Peyer's patch (tissue), 4 donors: ENCODE data around the gene PYGO2. TPM values are rescaled to one million over a fixed set of nuclear protein-coding genes. Genes with fewer than 3 reads are reported as not detected.

ENCODE experiments used
- DNase-seq, 3 donors: peaks; one replicate each; pipeline ENCODE4 v3.0.0-alpha.2; 2017 to 2019
- H3K27ac ChIP-seq, 4 donors: fragments of 200-600 bp; sonication (generic); one replicate each; pipeline ENCODE4 v1.5.1; 2016 to 2019
- H3K27me3 ChIP-seq, 2 donors: fragments of 200-600 bp; sonication (generic); one replicate each; pipeline ENCODE4 v1.5.1; 2019
- H3K36me3 ChIP-seq, 3 donors: fragments of 200-600 bp; sonication (generic); one replicate each; pipeline ENCODE4 v1.5.1; 2016 to 2019
- H3K4me1 ChIP-seq, 4 donors: fragments of 200-600 bp; sonication (generic); one replicate each; pipeline ENCODE4 v1.5.1; 2016 to 2019
- H3K4me3 ChIP-seq, 4 donors: fragments of 200-600 bp; sonication (generic); 1 replicate in 3 of 4; 2 replicates in 1 of 4; pipeline ENCODE4 v1.5.1; 2016 to 2019; ENCODE audit warnings: mild to moderate bottlenecking in 1 of 4
- H3K9me3 ChIP-seq, 4 donors: fragments of 200-600 bp; sonication (generic); one replicate each; pipeline ENCODE4 v1.5.1; 2016 to 2019; ENCODE audit warnings: mild to moderate bottlenecking in 1 of 4
- CTCF ChIP-seq, 6 experiments: fragments of 450-650 bp in 4 of 6; fragments of 200-600 bp in 2 of 6; sonication (generic) in 1 of 6; IDR thresholded peaks; one replicate each; pipeline ENCODE4 v1.5.1; 2017 to 2019; ENCODE audit warnings: antibody characterized with exemption in 6 of 6, mild to moderate bottlenecking in 3 of 6, moderate library complexity in 1 of 6
- POLR2A ChIP-seq, 2 donors: fragments of 450-650 bp; IDR thresholded peaks; one replicate each; pipeline ENCODE4 v1.5.1; 2017; ENCODE audit warnings: antibody characterized with exemption in 2 of 2, mild to moderate bottlenecking in 2 of 2, moderate library complexity in 2 of 2
- total RNA-seq, 4 donors: library from RNA; depleted of rRNA; stranded (reverse); fragments of >200 nt; gene quantifications; one replicate each; pipeline ENCODE4 v1.1.0, GENCODE V29; 2016

PYGO2 gene
- total RNA-seq, 4 donors from 2014 or later: 32.2 to 48.9 (median 34.2) TPM

DNA sequence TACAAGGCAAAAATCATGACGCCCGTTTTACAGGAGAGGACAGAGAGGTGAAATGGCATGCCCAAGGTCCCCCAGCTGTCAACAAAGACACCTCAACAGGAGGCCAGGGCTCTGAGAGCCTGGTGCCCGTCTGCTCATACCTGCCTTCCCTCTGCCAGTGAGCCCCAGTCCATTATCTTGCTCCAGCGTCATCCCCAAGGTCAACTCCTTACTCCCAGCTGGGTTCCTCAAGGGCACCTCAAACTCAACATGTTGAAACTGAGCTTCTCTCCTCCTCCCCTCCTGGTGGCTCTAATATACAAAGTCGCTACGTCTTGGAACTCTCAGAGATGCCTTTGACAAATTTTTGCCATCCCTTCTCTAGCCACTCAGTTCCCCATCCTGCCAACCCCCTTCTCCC lies 8.9 kb downstream of the PYGO2 start:
- H3K9me3 ChIP-seq: no peaks in the 10 kb centered on the region
- H3K27me3 ChIP-seq: no peaks in the 10 kb centered on the region
- DNase-seq: no peak
- TF ChIP-seq POLR2A (IDR thresholded peaks at IDR 0.05) (no peak), CTCF (IDR thresholded peaks at IDR 0.05) (no peak)
- H3K4me3 ChIP-seq: no peak overlapping the region
- peaks cover 0 to 55% (median 28%) of the 10 kb centered on the region in 4 donors for H3K4me1 ChIP-seq
- H3K36me3 ChIP-seq: peaks cover 0 to 37% (median 0%) of the 10 kb centered on the region in 3 donors
- H3K27ac ChIP-seq: peak overlapping the region in 3 of 4 donors; percentile 40 to 86 (median 56)

DNA sequence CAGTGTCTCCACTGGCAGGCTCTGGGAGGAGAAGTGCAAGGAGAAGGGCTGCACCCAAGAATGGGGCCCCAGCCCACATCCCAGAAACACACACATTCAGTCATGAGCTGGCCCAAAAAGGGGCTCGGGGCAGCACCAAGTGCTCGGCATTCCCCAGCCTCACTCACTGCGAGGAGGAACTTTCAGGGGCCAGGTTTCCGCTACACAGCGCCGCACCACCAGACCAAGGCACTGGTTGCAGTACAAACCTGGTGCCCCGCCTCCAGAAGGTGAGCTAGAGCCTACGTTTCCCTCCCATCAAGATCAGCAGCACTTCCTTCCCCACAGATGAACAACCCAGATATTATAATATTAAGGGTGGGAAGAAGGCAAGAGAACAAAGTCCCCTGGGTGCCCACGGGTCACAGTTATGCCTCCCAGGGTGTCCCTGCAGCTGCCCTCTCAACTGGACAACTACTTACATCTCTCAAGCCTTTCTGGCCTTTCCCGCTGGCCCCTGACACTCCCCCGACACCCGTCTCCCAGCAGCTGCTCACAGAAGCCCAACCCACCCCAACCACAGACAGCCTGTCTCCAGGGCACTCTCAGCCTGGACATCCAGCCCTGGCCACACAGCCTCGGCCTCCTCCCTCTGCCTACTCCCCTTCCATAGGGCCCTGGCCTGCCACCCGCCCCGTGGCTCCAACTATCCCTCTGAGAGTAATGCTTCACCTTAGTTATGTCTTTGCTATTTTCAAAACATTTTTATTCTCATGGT lies 9.5 kb downstream of the PYGO2 start:
- peak in 2 of 3 donors; percentile 78 to 83 for DNase-seq
- peaks cover 0 to 50% (median 28%) of the 10 kb centered on the region in 4 donors for H3K4me1 ChIP-seq
- H3K4me3 ChIP-seq: peak overlapping the region in 1 of 4 donors; percentile 15
- H3K9me3 ChIP-seq: no peaks in the 10 kb centered on the region
- TF ChIP-seq CTCF (IDR thresholded peaks at IDR 0.05) (no peak), POLR2A (IDR thresholded peaks at IDR 0.05) (no peak)
- no peaks in the 10 kb centered on the region for H3K27me3 ChIP-seq
- H3K27ac ChIP-seq: peak overlapping the region in 3 of 4 donors; percentile 40 to 86 (median 56)
- H3K36me3 ChIP-seq: peaks cover 0 to 42% (median 0%) of the 10 kb centered on the region in 3 donors

GRCh38 chr1:154948079-154948478 lies 13.5 kb downstream of the PYGO2 start:
- no peaks in the 10 kb centered on the region for H3K27me3 ChIP-seq
- H3K36me3 ChIP-seq: peaks cover 0 to 59% (median 0%) of the 10 kb centered on the region in 3 donors
- H3K4me3 ChIP-seq: no peak overlapping the region
- H3K27ac ChIP-seq: no peak overlapping the region
- DNase-seq: no peak
- no peaks in the 10 kb centered on the region for H3K9me3 ChIP-seq
- H3K4me1 ChIP-seq: peaks cover 4 to 50% (median 18%) of the 10 kb centered on the region in 4 donors
- TF ChIP-seq CTCF (IDR thresholded peaks at IDR 0.05) (no peak), POLR2A (IDR thresholded peaks at IDR 0.05) (no peak)

GRCh38 chr1:154945962-154946850 lies 15.4 kb downstream of the PYGO2 start:
- Histone ChIP-seq H3K27ac (no peak overlapping the region), H3K4me3 (no peak overlapping the region), H3K9me3 (no peaks in the 10 kb centered on the region), H3K36me3 (peaks cover 0 to 51% (median 0%) of the 10 kb centered on the region in 3 donors), H3K4me1 (peaks cover 4 to 50% (median 31%) of the 10 kb centered on the region in 4 donors), H3K27me3 (no peaks in the 10 kb centered on the region)
- no peak for DNase-seq
- TF ChIP-seq POLR2A (IDR thresholded peaks at IDR 0.05) (no peak), CTCF (IDR thresholded peaks at IDR 0.05) (no peak)

DNA sequence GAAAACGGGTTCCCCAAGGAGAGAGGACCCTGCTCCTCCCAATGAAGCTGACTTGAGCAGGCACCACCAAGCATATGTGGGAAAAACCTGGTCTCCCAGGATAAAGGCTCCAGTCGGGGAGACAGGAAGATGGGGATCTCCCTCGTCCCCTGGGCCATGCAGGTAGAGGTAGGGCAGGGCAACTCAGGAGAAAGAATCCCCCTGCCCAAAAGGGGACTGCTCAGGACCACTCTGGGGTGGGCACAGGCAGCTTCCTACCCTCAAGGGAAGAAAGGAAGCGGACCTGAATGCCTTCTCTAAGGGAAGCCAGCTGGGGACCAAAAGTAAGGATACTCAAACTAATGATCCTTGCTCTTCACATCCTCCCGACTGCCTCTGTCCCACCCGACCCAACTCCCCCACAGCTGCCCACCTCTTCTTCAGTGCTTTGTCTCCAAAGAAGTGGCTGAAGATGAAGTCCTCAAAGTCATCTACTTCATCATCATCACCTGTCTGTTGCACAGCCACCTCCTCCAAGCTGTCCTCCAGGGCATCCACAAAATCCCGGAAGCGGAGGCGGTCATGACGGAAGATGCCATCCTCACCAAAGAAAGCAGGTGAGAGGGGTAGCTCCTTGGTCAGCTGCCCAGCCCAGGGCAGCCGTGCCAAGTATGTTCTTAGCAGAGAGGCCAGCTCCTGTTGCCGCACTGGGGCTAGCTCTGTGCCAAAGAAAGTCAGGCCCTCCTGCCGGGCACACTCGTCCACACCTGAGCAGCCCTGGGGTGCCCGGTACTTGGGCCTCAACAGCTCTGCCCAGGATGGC lies 16.2 kb downstream of the PYGO2 start:
- Histone ChIP-seq H3K36me3 (peaks cover 0 to 44% (median 0%) of the 10 kb centered on the region in 3 donors), H3K9me3 (no peaks in the 10 kb centered on the region), H3K4me1 (peaks cover 4 to 53% (median 32%) of the 10 kb centered on the region in 4 donors), H3K27ac (peak overlapping the region; percentile 46 to 85 (median 72)), H3K4me3 (no peak overlapping the region), H3K27me3 (no peaks in the 10 kb centered on the region)
- DNase-seq: no peak
- no peak for TF ChIP-seq POLR2A (IDR thresholded peaks at IDR 0.05)
- no peak for TF ChIP-seq CTCF (IDR thresholded peaks at IDR 0.05)
